Measurements from ENCODE around the gene NKRF. TPM values are rescaled to one million over a fixed set of nuclear protein-coding genes. Genes with fewer than 3 reads are reported as not detected.

Gene NKRF
- total RNA-seq, 1 experiment from 2014 or later, result 9.1 TPM

DNA sequence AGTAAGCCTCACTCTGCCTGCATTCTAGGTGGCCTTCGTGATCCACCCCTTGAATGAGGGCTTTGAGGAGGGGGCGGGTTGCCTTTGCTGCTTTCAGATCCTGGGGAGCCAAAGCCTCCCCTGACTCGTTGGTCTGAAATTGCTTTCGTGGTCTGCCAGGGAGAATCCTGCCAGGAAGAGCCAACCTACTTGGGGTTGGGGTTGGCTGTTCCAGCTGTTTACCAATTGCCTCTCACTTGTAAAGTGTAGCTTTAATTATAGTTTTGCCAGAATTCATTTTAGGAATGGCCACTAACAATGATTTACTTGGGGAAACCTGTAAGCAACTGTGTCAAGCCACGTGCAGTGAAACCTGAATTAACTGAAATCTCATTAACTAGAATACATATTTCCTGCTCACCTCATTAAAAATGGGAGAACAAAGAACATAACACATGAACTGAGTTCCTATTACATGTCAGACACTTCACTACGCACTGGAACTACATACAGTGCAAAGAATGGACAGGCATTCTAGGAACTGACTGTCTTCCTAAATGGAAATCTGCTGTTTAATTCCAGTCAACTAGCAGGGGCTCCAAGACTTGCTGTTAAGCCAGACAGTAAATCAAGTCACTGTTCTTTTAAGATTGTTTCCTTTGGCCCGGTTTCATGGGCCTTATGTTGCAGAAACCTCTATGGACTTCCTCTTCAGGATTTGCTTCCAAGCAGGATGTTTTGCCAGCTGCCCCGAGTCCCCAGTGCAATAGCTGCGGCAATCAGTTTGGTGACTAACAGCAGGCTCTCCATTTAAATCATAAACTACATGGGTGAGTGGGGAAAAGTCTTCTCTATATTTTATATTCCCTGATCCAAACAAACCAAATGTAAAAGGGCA lies 16.4 kb upstream of the NKRF start:
- no peak overlapping the region for H3K4me3 ChIP-seq (ENCODE audit: low read length)
- ATAC-seq, result no peak
- H3K4me1 ChIP-seq (ENCODE audit: insufficient read depth, low read length), result no peaks in the 10 kb centered on the region
- H3K9me2 ChIP-seq (replicated peaks; ENCODE audit: low read length), result no peaks in the 10 kb centered on the region
- CTCF ChIA-PET, result no interaction called here
- no peaks in the 10 kb centered on the region for H3K36me3 ChIP-seq (ENCODE audit: low read depth, low read length)
- no peak overlapping the region for H3K27ac ChIP-seq (ENCODE audit: low read length)
- no peaks in the 10 kb centered on the region for H3K9me3 ChIP-seq (ENCODE audit: low read length)
- H3K9ac ChIP-seq (ENCODE audit: low read length), result no peak overlapping the region
- DNase-seq, result no peak
- no peaks in the 10 kb centered on the region for H3K79me2 ChIP-seq (ENCODE audit: low read length)
- BruUV-seq (replicated peaks), result no TSS peak
- H3K4me2 ChIP-seq (ENCODE audit: low read length), result no peak overlapping the region
- H3F3A ChIP-seq (ENCODE audit: low read length, unreplicated experiment), result no peaks in the 10 kb centered on the region
- POLR2A ChIA-PET (ENCODE audit: unreplicated experiment), result interaction anchor here (0.7 kb wide), 1 partner anchor 856 kb away, joined by 3 read pairs; no protein-coding TSS in a partner anchor
- H3K27me3 ChIP-seq (ENCODE audit: low read length), result no peaks in the 10 kb centered on the region
- intact Hi-C loops (cut with micrococcal nuclease), result no loop called here
- no peak overlapping the region for H2AFZ ChIP-seq (ENCODE audit: low read length)
- TF ChIP-seq CTCF (conservative IDR thresholded peaks at IDR 0.05; ENCODE audit: low read depth, low read length) (no peak), EZH2phosphoT487 (IDR thresholded peaks at IDR 0.05; ENCODE audit: borderline replicate concordance, low read length) (no peak), EZH2 (IDR thresholded peaks at IDR 0.05; ENCODE audit: low read length, unreplicated experiment) (no peak)
- no peaks in the 10 kb centered on the region for H4K20me1 ChIP-seq (ENCODE audit: low read length)

DNA sequence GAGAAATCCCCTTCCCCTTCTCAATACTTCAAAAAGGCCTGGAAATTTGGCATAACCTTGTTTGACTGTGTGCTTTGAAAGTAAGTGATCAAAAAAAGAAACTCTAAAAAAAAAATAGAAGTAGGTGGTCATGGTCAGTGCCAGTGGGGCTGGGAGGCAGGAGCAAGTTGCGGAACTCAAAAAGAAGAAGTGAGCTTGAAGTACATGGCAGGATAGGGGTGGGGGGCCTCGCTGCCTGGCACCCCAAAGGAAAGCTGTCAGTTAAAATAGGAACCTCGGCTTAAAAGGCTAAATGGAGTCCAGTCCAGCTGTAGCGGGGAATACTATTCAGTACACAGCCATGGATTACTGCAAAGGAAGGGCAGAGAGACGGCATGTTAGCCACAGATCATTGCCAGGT lies 12.2 kb upstream of the NKRF start:
- no peaks in the 10 kb centered on the region for H3K4me1 ChIP-seq (ENCODE audit: insufficient read depth, low read length)
- TF ChIP-seq EZH2 (IDR thresholded peaks at IDR 0.05; ENCODE audit: low read length, unreplicated experiment) (no peak), CTCF (conservative IDR thresholded peaks at IDR 0.05; ENCODE audit: low read depth, low read length) (no peak), EZH2phosphoT487 (IDR thresholded peaks at IDR 0.05; ENCODE audit: borderline replicate concordance, low read length) (no peak)
- no peaks in the 10 kb centered on the region for H4K20me1 ChIP-seq (ENCODE audit: low read length)
- H3K79me2 ChIP-seq (ENCODE audit: low read length), result no peaks in the 10 kb centered on the region
- H3K4me3 ChIP-seq (ENCODE audit: low read length), result no peak overlapping the region
- DNase-seq (no peak), ATAC-seq (no peak)
- no peaks in the 10 kb centered on the region for H3K9me3 ChIP-seq (ENCODE audit: low read length)
- H3K4me2 ChIP-seq (ENCODE audit: low read length), result no peak overlapping the region
- no peaks in the 10 kb centered on the region for H3K9me2 ChIP-seq (replicated peaks; ENCODE audit: low read length)
- H2AFZ ChIP-seq (ENCODE audit: low read length), result no peak overlapping the region
- no peaks in the 10 kb centered on the region for H3K27me3 ChIP-seq (ENCODE audit: low read length)
- H3K9ac ChIP-seq (ENCODE audit: low read length), result no peak overlapping the region
- ChIA-PET POLR2A (ENCODE audit: unreplicated experiment) (no interaction called here), CTCF (no interaction called here)
- BruUV-seq (replicated peaks), result no TSS peak
- H3K27ac ChIP-seq (ENCODE audit: low read length), result no peak overlapping the region
- H3F3A ChIP-seq (ENCODE audit: low read length, unreplicated experiment), result no peaks in the 10 kb centered on the region
- H3K36me3 ChIP-seq (ENCODE audit: low read depth, low read length), result no peaks in the 10 kb centered on the region
- intact Hi-C loops (cut with micrococcal nuclease), result no loop called here

DNA sequence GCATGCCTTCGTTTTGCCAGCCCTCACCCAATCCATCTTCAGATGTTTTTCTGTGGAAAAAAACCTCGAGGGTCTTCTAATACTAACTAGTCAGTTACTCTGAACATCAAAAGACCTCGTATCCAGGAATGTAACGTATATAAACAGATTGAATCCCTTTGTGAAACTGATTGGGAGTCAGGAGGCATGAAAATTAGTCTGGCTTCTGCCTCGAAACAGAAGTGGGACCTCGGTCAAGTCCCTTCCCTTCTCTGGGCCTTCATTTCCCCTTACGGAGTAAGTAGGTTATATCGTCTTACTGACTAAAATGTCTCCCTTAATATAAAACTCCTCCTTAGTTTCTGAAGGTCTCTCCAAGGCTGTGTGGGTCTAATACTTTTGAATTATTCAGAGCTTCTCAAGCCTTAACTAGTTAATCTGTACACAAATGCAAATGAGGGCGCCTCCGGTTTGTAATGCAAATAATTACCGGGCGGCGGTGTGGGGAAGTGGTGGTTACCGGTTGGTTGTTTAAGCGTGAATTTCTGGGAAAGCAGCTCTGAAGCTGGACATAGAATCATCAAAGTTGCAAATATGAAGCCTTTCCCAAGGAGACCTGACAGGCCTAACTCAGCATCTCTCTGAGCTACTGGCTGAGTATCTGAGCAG lies 11.4 kb upstream of the NKRF start:
- ATAC-seq, result no peak
- Histone ChIP-seq H3K27ac (ENCODE audit: low read length) (no peak overlapping the region), H2AFZ (ENCODE audit: low read length) (no peak overlapping the region), H4K20me1 (ENCODE audit: low read length) (no peaks in the 10 kb centered on the region), H3K4me2 (ENCODE audit: low read length) (no peak overlapping the region), H3K4me1 (ENCODE audit: insufficient read depth, low read length) (no peaks in the 10 kb centered on the region), H3K9me2 (replicated peaks; ENCODE audit: low read length) (no peaks in the 10 kb centered on the region), H3K9me3 (ENCODE audit: low read length) (no peaks in the 10 kb centered on the region), H3K4me3 (ENCODE audit: low read length) (no peak overlapping the region), H3K36me3 (ENCODE audit: low read depth, low read length) (no peaks in the 10 kb centered on the region), H3K27me3 (ENCODE audit: low read length) (no peaks in the 10 kb centered on the region), H3K9ac (ENCODE audit: low read length) (no peak overlapping the region), H3F3A (ENCODE audit: low read length, unreplicated experiment) (no peaks in the 10 kb centered on the region), H3K79me2 (ENCODE audit: low read length) (no peaks in the 10 kb centered on the region)
- DNase-seq, result no peak
- ChIA-PET CTCF (no interaction called here), POLR2A (ENCODE audit: unreplicated experiment) (no interaction called here)
- BruUV-seq (replicated peaks), result TSS peak; percentile 39
- no peak for TF ChIP-seq EZH2 (IDR thresholded peaks at IDR 0.05; ENCODE audit: low read length, unreplicated experiment)
- no peak for TF ChIP-seq EZH2phosphoT487 (IDR thresholded peaks at IDR 0.05; ENCODE audit: borderline replicate concordance, low read length)
- TF ChIP-seq CTCF (conservative IDR thresholded peaks at IDR 0.05; ENCODE audit: low read depth, low read length), result no peak
- intact Hi-C loops (cut with micrococcal nuclease), result no loop called here

Measured in PC-3 (cell line).